ENCODE measurements around the gene DGCR8.

The DGCR8 gene

GRCh38 chr22:20079745-20080444, at the start of gene DGCR8:
DGCR8 (plus strand) TSS chr22:20080241; CDS start chr22:20085964, 5,723 bp downstream.
- TF ChIP-seq CTCF (IDR thresholded peaks at IDR 0.05; ENCODE audit: low read depth, low read length), result no peak
- peak; percentile 89 for DNase-seq (ENCODE audit: extremely low read depth, low read depth)

- no peak for DNase-seq (ENCODE audit: extremely low read depth, low read depth)
- TF ChIP-seq CTCF (IDR thresholded peaks at IDR 0.05; ENCODE audit: low read depth, low read length), result no peak
Observed at GRCh38 chr22:20031732-20032406, 48.2 kb upstream of the DGCR8 start.

- no peak for DNase-seq (ENCODE audit: extremely low read depth, low read depth)
- no peak for TF ChIP-seq CTCF (IDR thresholded peaks at IDR 0.05; ENCODE audit: low read depth, low read length)
Observed at GRCh38 chr22:20032407-20032991, 47.5 kb upstream of the DGCR8 start.

GRCh38 chr22:20033045-20033706, 46.9 kb upstream of the DGCR8 start:
- no peak for DNase-seq (ENCODE audit: extremely low read depth, low read depth)
- no peak for TF ChIP-seq CTCF (IDR thresholded peaks at IDR 0.05; ENCODE audit: low read depth, low read length)

GRCh38 chr22:20034143-20034542, 45.9 kb upstream of the DGCR8 start:
- TF ChIP-seq CTCF (IDR thresholded peaks at IDR 0.05; ENCODE audit: low read depth, low read length), result no peak
- no peak for DNase-seq (ENCODE audit: extremely low read depth, low read depth)

- no peak for DNase-seq (ENCODE audit: extremely low read depth, low read depth)
- no peak for TF ChIP-seq CTCF (IDR thresholded peaks at IDR 0.05; ENCODE audit: low read depth, low read length)
Observed at GRCh38 chr22:20035375-20036083, 44.5 kb upstream of the DGCR8 start.
